HG02840 (cell line): ENCODE results near the gene ARL5C.

ENCODE experiments used
- ATAC-seq: cut with Tn5 transposase; IDR thresholded peaks from one replicate; pipeline ENCODE4 v1.9.1; 2021; ENCODE audit warnings: mild to moderate bottlenecking, moderate library complexity, moderate number of reproducible peaks; ENCODE audit not compliant: unreplicated experiment, low FRiP score

ARL5C gene

DNA sequence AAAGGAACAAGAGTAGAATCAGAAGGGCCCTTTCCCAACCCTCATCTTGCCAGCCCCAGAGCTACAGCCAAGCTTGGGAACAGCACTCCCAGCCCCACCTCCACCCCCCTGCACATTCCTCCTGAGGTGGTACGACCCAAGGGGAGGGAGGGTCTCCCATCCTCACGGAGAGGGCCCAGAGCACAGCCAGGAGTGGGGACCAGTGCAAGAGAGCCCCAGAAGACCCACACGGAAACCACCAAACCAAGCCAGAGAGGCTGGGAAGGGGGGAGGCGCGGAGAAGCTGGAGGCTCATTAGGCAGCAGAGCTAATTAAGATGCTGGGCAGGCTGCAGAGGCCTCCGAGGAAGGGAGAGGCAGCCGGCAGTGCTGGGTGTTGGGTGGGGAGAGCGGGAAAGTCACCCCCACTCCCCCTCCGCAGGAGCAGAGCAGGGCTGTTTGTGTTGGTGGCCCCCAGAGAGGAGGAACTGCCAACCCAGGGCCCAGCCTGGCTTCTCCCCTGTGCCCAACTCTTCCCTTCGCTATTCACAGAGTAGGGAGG, 29.1 kb upstream of the ARL5C start:
- ATAC-seq, result no peak

GRCh38 chr17:39194089-39194984, 28.4 kb upstream of the ARL5C start:
- ATAC-seq, result no peak

GRCh38 chr17:39193346-39193745, 27.4 kb upstream of the ARL5C start:
- ATAC-seq, result no peak

DNA sequence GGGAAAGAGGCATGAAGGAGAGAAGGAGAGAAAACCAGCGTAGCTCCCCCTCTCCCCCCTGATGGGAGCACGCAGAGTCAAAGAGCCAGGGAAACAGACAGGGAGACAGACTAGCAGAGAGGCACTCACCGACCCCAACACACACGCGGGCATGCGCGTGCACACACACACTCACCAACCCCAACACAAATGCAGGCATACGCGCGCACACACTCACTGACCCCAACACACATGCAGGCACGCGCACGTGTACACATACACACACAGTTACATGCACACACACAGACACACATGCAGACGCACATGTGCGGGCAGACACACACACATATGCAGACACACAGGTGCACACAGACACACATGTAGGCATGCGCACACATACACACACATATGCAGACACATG, 26.9 kb upstream of the ARL5C start:
- ATAC-seq, result no peak

DNA sequence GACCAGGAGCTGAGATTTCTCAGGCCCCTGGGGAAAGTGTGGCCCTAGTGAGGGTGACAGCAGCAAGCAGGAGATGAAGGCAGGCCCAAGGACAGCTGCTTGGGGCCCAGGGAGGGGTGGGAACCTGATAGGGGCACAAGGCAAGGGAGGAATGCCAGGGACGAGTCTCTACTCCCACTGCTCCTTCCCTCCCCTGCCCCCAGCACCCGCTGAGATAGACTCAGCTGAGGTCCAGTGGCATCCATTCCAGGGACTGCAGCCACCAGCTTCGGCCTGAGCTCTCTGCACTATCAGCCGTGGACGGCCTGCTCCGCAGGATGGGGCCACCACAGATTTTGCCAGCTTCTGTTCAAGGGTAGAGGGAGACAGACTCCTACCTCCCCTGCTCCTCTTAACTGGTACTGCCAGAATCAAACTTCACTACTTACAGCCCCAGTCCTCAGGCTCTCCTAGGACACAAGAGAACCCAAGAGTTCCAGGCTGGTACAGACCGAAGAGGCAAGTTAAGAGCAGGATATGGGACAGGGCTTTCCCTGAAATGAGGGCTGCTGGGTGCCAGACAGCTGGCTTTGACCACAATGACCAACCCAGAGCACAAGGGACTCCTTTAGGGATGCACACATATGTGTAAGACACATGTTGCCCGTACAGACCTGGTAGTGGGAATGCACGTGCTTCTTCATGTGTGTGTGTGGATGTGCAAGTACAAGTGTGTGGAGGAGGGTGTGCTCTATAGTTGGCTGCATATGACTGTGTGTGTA, 26.0 kb upstream of the ARL5C start:
- ATAC-seq, result no peak

DNA sequence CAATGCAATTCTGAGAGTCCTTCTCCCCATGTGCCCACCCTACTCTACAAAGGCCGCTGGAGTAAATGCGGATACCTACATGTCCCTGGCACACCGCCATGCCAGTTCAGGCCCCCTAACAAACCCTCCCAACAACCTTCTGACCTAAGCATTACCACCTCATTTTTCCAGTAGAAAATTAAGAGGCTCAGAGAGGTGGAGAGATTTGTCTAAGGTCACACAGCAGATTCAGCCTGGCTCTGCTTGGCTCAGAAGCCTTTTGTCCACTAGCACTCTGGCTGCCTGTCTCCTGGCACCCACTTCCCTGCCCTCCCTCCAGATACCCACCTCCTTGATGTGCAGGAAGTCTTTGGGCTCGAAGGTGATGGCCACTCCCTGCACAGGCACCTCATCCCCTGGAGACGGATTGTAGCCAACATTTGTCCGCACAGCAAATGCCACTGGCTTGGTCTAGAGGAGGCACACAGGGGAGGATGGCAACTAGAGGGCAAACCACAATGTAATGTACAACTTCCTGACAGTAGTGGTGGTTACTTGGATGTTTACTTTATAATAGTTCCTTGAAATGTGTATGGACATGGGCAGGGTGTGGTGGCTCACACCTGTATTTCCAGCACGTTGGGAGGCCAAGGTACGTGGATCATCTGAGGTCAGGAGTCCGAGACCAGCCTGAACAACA, 21.3 kb upstream of the ARL5C start:
- no peak for ATAC-seq

- no peak for ATAC-seq
These were observed 20.6 kb upstream of the ARL5C start for GRCh38 chr17:39186481-39187002.

DNA sequence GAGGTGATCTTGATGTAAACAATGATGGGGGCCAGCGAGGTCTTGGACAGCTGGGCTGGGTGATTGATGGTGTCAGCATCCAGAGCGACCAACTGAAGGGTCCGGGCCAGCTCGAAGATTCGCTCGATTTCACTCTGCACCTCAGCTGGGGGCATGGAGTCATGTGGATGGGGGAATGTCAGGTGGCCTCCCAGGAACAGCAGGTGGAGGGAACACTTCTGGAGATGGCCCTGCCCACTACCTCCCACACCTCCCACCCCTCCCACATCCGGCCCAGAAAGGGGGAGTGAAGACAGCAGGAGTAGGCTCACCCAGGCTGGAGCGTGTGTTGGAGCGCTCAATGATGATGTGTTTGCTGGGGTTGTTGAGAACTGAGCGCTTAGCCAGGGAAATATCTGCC, 17.8 kb upstream of the ARL5C start:
- no peak for ATAC-seq

DNA sequence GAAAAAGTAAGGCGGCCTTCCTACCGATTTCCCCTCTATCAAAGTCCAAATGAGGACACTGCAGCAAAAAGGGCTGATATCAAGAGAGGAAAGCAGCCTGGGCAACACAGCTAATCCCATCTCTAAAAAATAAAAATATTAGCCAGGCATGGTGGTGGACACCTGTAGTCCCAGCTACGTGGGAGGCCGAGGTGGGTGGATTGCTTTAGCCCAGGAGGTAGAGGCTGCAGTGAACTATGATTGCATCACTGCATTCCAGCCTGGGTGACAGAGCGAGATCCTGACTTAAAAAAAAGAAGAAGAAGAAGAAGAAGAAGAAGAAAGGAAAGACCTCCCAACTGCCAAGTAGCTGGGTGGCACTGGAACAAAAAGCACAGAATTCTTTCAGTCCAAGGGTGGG, 17.1 kb upstream of the ARL5C start:
- ATAC-seq, result no peak

GRCh38 chr17:39181303-39181702, 15.3 kb upstream of the ARL5C start:
- no peak for ATAC-seq

DNA sequence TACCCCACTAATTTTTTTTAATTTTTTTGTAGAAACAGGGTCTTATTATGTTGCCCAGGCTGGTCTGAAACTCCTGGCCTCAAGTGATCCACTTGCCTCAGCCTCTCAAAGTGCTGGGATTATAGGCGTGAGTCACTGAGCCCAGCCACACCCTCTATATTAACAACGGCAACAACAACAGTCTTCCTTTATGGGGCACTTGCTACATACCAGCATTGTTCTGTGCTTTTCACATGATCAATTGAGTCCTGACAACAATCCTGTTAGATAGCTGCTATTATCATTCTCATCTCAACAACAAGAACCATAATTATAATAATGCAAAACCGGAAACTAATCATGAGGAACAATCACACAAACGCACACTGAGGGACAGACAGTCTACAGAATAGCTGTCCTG, 12.6 kb upstream of the ARL5C start:
- no peak for ATAC-seq

DNA sequence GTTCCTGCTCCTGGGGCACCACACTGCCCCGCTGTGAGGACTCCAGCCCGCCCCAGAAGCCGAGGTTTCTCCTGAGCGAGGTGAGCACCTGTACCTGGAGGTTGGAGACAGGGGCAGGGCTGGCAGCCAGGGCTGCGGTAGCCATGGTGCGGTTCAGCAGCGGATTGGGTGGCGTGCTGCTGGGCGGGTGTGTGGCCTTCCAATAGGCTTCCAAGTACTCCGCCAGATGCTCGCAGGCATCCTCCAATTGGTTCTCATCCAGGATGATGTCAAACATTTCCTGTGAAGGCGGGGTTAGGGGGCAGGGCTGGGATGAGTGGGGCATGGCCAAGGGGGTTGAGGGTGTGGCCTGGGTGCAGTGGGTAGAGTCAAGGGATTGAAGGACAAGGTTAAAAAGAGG, 11.3 kb upstream of the ARL5C start:
- ATAC-seq, result no peak

DNA sequence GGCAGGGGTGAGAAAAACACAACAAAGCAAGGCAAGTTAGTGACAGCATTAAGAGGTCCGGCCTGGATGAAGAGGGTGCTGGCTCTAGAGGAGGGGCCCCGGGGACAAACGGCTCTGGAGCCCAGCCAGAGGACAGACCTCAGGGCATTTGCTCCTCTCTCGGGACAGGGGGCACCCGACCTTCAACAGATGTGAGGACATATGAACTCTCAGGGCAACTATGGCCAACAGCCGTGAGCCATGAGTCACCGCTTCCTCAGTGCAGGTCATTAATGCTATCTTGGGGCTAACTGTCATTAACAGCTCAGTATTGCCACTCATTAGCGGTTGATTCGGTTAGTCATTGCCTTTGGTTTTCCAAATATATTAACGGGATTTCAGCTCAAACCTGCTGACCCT, 9.7 kb upstream of the ARL5C start:
- no peak for ATAC-seq

DNA sequence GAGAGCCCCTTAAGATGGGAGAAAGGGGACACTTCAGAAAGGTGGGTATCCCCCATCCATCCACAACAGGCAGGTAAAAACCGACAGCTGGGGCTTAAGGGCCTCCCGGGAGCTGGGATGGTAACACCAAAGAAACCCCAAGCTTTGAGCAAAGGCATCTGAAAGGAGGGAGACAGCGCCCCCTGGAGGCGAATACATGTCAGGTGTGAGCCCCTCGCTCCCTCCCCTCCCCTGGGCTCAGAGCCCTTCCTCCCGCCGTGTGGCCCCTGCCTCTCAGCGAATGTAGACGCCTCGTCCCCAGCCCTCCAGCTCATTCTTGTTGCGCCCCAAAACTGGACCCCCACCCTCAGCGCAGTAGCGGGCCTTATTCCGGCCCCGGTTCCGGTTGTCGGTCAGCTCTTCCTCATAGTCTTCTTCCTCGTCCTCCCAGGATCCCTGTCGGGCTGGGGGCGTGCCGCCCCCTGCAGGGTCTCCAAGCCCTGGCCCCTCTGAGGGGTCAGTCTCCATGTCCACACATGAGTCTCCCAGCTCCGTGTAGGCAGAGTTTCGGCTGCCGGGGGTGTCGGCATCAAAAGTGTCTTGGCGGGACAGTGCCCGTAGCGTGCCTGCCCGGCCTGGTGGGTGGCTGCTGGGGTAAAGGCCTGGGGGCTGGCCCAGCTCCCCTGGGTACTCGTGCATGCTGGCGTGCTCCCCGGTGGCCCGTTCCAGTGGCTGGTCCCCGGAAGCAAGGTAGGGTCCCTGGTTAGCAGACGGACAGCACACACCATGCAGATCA, 9.1 kb upstream of the ARL5C start:
- no peak for ATAC-seq

GRCh38 chr17:39173526-39174274, 7.7 kb upstream of the ARL5C start:
- ATAC-seq, result no peak

DNA sequence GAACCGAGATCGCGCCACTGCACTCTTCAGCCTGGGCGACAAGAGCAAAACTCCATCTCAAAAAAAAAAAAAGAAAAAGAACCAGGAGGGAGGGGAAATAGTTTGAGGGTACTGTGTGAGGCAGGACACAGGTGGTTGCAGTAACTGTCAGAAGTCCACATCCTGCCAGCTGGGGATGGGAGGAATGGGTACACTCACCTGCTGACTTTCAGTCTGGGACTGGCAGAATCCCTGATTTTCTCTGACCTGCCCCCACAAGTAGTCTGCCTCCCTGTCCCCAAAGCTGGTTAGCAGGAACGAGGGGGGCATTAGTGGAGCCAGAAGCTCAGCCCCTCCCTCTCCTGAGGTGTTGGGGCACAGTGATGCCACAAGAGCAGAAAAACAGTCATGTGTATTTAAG, 7.1 kb upstream of the ARL5C start:
- ATAC-seq, result no peak

GRCh38 chr17:39171933-39172332, 6.0 kb upstream of the ARL5C start:
- no peak for ATAC-seq

DNA sequence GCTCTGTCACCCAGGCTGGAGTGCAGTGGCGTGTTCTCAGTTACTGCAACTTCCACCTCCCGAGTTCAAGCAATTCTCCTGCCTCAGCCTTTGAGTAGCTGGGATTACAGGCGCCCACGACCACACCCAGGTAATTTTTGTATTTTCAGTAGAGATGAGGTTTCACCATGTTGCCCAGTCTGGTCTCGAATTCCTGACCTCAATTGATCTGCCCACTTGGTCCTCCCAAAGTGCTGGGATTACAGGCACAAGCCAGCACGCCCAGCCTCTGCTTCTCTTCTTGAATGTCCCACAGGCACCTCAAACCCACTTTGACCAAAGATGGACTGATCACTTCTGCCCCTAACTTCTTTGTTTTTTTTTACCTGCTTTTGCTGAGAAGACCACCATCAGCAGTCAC, 4.6 kb upstream of the ARL5C start:
- ATAC-seq, result no peak

GRCh38 chr17:39170109-39170508, 4.1 kb upstream of the ARL5C start:
- no peak for ATAC-seq
